Activated B cell treated with CpG ODN at 0.5 μM for 24 hours (primary cell): ENCODE data around the gene SLC9A7. TPM values are rescaled to one million over a fixed set of nuclear protein-coding genes. Genes with fewer than 3 reads are reported as not detected.

Source experiments
- ATAC-seq: fragments of 200-7000 bp; cut with Tn5 transposase; one replicate; pipeline ENCODE4 v1.10.0; 2021; ENCODE audit warnings: low read depth, mild to moderate bottlenecking, moderate library complexity
- CTCF ChIA-PET: fragments of 350-600 bp; sonication (Branson Sonifier 250); formaldehyde crosslinking; loops from one replicate; lab custom pipeline; 2021; ENCODE audit warnings: antibody characterized with exemption; lab: Charles Lee
- POLR2A ChIA-PET: fragments of 350-600 bp; sonication (Branson Sonifier 250); formaldehyde crosslinking; loops from one replicate; lab custom pipeline; 2021; ENCODE audit warnings: antibody characterized with exemption; lab: Charles Lee
- DNase-seq: peaks from one replicate; pipeline ENCODE4 v3.0.0; 2022
- H3K27ac Mint-ChIP-seq: one replicate; pipeline ENCODE4 v1.8.0; 2020; ENCODE audit warnings: mixed read lengths
- H3K27me3 Mint-ChIP-seq: one replicate; pipeline ENCODE4 v1.8.0; 2021; ENCODE audit warnings: mixed read lengths
- H3K36me3 Mint-ChIP-seq: one replicate; pipeline ENCODE4 v1.8.0; 2021; ENCODE audit warnings: low read depth, mixed read lengths
- H3K4me1 Mint-ChIP-seq: one replicate; pipeline ENCODE4 v1.8.0; 2021; ENCODE audit warnings: mixed read lengths
- H3K4me3 Mint-ChIP-seq: one replicate; pipeline ENCODE4 v1.8.0; 2020; ENCODE audit warnings: mild to moderate bottlenecking, mixed read lengths
- H3K9me3 Mint-ChIP-seq: one replicate; pipeline ENCODE4 v1.8.0; 2020; ENCODE audit warnings: mixed read lengths
- intact Hi-C: fragments of 100-400 bp; cut with micrococcal nuclease; formaldehyde crosslinking; loops from one replicate; pipeline ENCODE4 v1.15.1; 2024
- total RNA-seq: library from RNA; stranded (reverse); gene quantifications from 2 replicates; pipeline ENCODE4 v1.2.3, GENCODE V29; 2022
- TF ChIP-seq, protein P1 (sequence below): fragments of 200-600 bp; IDR thresholded peaks from one replicate; pipeline ENCODE4 v1.8.0; 2022; ENCODE audit warnings: antibody characterized with exemption, mild to moderate bottlenecking

The SLC9A7 gene
- total RNA-seq, 1 donor from 2014 or later = 55.1 TPM

DNA sequence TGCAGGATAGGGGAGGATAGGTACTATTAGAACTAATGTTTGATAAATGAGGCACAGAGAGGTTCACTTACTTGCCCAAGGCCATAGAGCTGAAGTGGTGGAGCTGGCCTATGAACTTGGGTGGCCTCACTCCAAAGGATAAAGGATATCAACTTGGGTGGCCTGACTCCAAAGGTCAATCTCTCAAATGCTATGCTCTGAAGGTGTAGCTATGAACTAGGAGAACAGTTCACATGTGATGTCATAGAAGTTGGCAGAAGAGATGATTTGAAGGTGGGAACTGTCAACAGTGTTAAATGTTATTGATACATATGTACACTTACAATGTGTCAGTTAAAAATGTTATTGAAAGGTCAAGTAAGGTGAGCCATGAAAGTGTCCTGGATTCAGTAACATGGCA, 191.5 kb downstream of the SLC9A7 start:
- Mint-ChIP-seq H3K4me1 (peaks cover 24% of the 10 kb centered on the region), H3K27me3 (peaks cover 5% of the 10 kb centered on the region), H3K9me3 (no peaks in the 10 kb centered on the region), H3K36me3 (no peaks in the 10 kb centered on the region), H3K4me3 (no peak overlapping the region), H3K27ac (no peak overlapping the region)
- ATAC-seq (no peak), DNase-seq (no peak)
- TF ChIP-seq, protein P1, sequence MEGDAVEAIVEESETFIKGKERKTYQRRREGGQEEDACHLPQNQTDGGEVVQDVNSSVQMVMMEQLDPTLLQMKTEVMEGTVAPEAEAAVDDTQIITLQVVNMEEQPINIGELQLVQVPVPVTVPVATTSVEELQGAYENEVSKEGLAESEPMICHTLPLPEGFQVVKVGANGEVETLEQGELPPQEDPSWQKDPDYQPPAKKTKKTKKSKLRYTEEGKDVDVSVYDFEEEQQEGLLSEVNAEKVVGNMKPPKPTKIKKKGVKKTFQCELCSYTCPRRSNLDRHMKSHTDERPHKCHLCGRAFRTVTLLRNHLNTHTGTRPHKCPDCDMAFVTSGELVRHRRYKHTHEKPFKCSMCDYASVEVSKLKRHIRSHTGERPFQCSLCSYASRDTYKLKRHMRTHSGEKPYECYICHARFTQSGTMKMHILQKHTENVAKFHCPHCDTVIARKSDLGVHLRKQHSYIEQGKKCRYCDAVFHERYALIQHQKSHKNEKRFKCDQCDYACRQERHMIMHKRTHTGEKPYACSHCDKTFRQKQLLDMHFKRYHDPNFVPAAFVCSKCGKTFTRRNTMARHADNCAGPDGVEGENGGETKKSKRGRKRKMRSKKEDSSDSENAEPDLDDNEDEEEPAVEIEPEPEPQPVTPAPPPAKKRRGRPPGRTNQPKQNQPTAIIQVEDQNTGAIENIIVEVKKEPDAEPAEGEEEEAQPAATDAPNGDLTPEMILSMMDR = no peak
- ChIA-PET CTCF (no interaction called here), POLR2A (interaction anchor here (0.6 kb wide), 1 partner anchor 66 kb away, joined by 7 read pairs; no protein-coding TSS in a partner anchor)
- intact Hi-C loops = no loop called here

DNA sequence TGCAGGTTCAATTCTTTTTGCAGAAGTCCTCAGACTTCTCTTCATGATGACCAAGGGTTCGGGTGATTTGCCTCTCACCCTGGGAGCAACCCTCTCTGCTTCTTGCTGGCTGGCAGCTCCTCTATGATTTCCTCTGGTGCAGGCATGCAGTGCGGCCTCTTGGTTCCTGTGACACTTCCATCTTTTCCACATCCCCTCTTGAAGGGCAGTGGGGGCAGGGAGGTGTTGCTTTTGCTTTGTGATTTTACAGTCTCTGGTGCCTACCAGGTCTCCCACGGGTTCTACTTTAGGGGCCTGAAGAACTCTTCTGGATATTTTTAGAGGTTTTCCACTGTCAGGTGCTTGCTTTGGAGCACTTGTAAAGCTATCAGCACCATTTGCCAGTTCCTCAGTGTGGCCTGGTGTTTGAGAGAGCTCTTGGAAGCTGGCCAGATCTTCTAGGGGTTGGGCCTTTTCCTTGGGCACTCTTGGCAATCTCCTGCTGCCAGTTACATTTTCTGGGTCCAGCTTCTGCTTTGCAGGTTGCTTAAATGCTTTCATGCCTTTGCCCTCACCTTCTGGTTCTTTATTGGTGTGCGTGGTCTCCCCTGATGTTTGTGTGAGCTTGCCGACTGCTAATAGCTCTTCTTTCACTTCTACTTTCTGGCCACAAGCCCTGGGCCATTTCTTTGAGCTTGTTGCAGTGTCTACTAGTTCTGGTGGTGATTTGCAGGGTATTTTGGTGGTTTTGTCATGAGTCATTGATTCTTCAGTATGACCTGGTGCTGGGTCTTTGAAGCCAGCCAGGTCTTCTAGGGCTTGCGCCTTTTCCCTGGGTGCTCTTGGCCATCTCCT, 196.9 kb downstream of the SLC9A7 start:
- peaks cover 17% of the 10 kb centered on the region for H3K4me1 Mint-ChIP-seq
- DNase-seq = no peak
- TF ChIP-seq, protein P1 = no peak
- ChIA-PET POLR2A (interaction anchor here (0.6 to 2.8 kb wide), 7 partner anchors 10 to 986 kb away, joined by 3 to 46 read pairs (median 4); partner anchors contain the start of gene ZNF674), CTCF (interaction anchor here (0.9 to 1.9 kb wide), 3 partner anchors 10 to 80 kb away, joined by 3 to 15 read pairs (median 4); no protein-coding TSS in a partner anchor)
- peak overlapping the region; percentile 39 for H3K4me3 Mint-ChIP-seq
- H3K27me3 Mint-ChIP-seq = peaks cover 12% of the 10 kb centered on the region
- H3K9me3 Mint-ChIP-seq = no peaks in the 10 kb centered on the region
- H3K36me3 Mint-ChIP-seq = no peaks in the 10 kb centered on the region
- H3K27ac Mint-ChIP-seq = peak overlapping the region; percentile 70
- ATAC-seq = peak; percentile 96
- intact Hi-C loops = loop anchor here (1.0 kb wide), 2 partner anchors 10 to 17 kb away; partner anchors contain the start of gene ZNF674

DNA sequence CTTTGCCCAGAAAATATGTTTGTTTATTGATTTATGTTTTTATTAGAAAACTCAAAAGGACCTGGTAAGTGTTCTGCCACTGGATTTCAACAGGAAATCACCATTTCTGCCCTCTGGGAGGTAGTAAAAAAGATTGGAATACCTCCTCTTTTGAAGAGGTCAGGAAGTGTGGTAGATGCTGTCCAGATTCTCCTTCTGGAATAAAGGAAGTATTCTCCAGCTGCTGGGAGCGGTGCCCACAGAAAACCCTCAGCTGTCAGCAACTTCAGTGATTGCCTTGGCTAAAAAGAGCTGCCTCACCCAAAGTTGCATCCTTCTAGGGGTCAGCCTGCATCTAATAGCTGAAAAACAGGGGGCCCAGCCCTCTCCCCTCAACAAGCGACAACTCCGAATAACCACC, 199.9 kb downstream of the SLC9A7 start:
- Mint-ChIP-seq H3K4me3 (no peak overlapping the region), H3K9me3 (no peaks in the 10 kb centered on the region), H3K36me3 (no peaks in the 10 kb centered on the region), H3K27ac (no peak overlapping the region), H3K4me1 (peaks cover 17% of the 10 kb centered on the region), H3K27me3 (peaks cover 8% of the 10 kb centered on the region)
- ATAC-seq (no peak), DNase-seq (no peak)
- CTCF ChIA-PET = no interaction called here
- POLR2A ChIA-PET = no interaction called here
- TF ChIP-seq, protein P1 = no peak
- intact Hi-C loops = no loop called here

DNA sequence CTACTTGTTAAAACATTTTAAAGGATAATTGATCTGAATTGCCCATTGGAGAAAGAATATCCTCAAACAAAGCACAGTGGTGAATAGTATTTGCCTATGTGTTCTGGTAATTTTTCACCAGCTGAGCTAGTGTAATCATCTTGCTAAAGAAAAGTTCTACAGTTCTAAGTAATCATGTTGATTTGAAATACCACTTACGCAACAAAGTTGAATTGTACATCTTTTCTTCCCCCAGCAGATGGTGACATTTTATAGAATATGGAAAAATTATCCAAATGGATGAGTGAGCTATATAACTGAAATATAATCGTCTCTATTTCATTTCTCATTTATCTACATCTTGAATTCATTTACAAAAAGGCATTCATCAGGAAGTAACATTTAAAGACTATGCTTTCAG, 204.0 kb downstream of the SLC9A7 start:
- Mint-ChIP-seq H3K27ac (no peak overlapping the region), H3K27me3 (peaks cover 6% of the 10 kb centered on the region), H3K36me3 (no peaks in the 10 kb centered on the region), H3K4me1 (no peaks in the 10 kb centered on the region), H3K4me3 (no peak overlapping the region), H3K9me3 (no peaks in the 10 kb centered on the region)
- ChIA-PET CTCF (interaction anchor here (1.0 to 4.2 kb wide), 3 partner anchors 17 to 242 kb away, joined by 4 to 26 read pairs (median 5); no protein-coding TSS in a partner anchor), POLR2A (interaction anchor here (0.7 kb wide), 2 partner anchors 204 to 242 kb away, joined by 3 to 6 read pairs; partner anchors contain the start of gene SLC9A7)
- DNase-seq (no peak), ATAC-seq (no peak)
- intact Hi-C loops = loop anchor here (1.0 kb wide), 4 partner anchors 87 to 241 kb away; partner anchors contain the start of gene SLC9A7
- TF ChIP-seq, protein P1 = no peak

DNA sequence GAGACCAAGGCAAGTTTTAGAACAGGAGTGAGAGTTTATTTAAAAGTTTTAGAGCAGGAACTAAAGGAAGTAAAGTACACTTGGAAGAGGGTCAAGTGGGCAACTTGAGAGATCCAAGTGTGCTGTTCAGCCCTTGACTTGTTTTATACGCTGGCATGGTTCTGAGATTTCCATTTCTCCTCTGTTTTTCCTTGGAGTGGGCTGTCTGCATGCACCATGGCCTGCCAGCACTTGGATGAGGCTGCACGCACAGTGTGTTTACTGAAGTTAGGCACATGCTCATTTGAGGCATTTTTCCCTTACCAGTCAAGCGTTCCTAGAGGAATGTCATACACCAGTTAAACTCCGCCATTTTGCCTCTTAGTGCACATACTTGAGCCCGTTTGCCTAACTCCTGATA, 205.0 kb downstream of the SLC9A7 start:
- Mint-ChIP-seq H3K4me3 (no peak overlapping the region), H3K27ac (no peak overlapping the region), H3K4me1 (no peaks in the 10 kb centered on the region), H3K27me3 (peaks cover 6% of the 10 kb centered on the region), H3K36me3 (peaks cover 5% of the 10 kb centered on the region), H3K9me3 (no peaks in the 10 kb centered on the region)
- DNase-seq (no peak), ATAC-seq (no peak)
- TF ChIP-seq, protein P1 = no peak
- CTCF ChIA-PET = interaction anchor here (0.6 kb wide), 1 partner anchor 545 kb away, joined by 3 read pairs; no protein-coding TSS in a partner anchor
- POLR2A ChIA-PET = interaction anchor here (0.5 kb wide), 1 partner anchor 245 kb away, joined by 3 read pairs; no protein-coding TSS in a partner anchor
- intact Hi-C loops = no loop called here
